Activated CD4-positive, alpha-beta T cell treated with anti-CD3 and anti-CD28 coated beads for 1 hour (primary cell): ENCODE measurements around the gene DAPK1.

Experiments used
- DNase-seq: peaks from one replicate; pipeline ENCODE4 v3.0.0-alpha.2; 2020

Gene DAPK1

GRCh38 chr9:87673446-87674120, 175.9 kb downstream of the DAPK1 start:
- no peak for DNase-seq

GRCh38 chr9:87674565-87675299, 177.1 kb downstream of the DAPK1 start:
- DNase-seq: no peak

- no peak for DNase-seq
Measured at GRCh38 chr9:87675906-87676515, 178.3 kb downstream of the DAPK1 start.

- no peak for DNase-seq
Measured at GRCh38 chr9:87676976-87677775, 179.5 kb downstream of the DAPK1 start.

- no peak for DNase-seq
Measured at GRCh38 chr9:87677776-87678587, 180.3 kb downstream of the DAPK1 start.

- no peak for DNase-seq
Measured at GRCh38 chr9:87678650-87679355, 181.1 kb downstream of the DAPK1 start.

- no peak for DNase-seq
Measured at GRCh38 chr9:87681271-87682061, 183.8 kb downstream of the DAPK1 start.

- no peak for DNase-seq
Measured at GRCh38 chr9:87682085-87682484, 184.4 kb downstream of the DAPK1 start.

GRCh38 chr9:87682618-87683017, 185.0 kb downstream of the DAPK1 start:
- no peak for DNase-seq

GRCh38 chr9:87683751-87684626, 186.3 kb downstream of the DAPK1 start:
- no peak for DNase-seq

- no peak for DNase-seq
Measured at GRCh38 chr9:87684627-87685219, 187.1 kb downstream of the DAPK1 start.

- DNase-seq: no peak
Measured at GRCh38 chr9:87685441-87685840, 187.8 kb downstream of the DAPK1 start.

GRCh38 chr9:87685871-87686519, 188.3 kb downstream of the DAPK1 start:
- no peak for DNase-seq

GRCh38 chr9:87686520-87687090, 188.9 kb downstream of the DAPK1 start:
- DNase-seq: no peak

- DNase-seq: no peak
Measured at GRCh38 chr9:87687207-87687606, 189.5 kb downstream of the DAPK1 start.

- no peak for DNase-seq
Measured at GRCh38 chr9:87694236-87694755, 196.6 kb downstream of the DAPK1 start.

GRCh38 chr9:87695523-87695922, 197.9 kb downstream of the DAPK1 start:
- DNase-seq: no peak

- DNase-seq: no peak
Measured at GRCh38 chr9:87696641-87697040, 199.0 kb downstream of the DAPK1 start.
